ENCODE results near the gene RAB6A.

- no peak for TF ChIP-seq CTCF (IDR thresholded peaks at IDR 0.05)
- TF ChIP-seq POLR2A (IDR thresholded peaks at IDR 0.05): no peak
These were observed 109.6 kb downstream of the RAB6A start for GRCh38 chr11:73651252-73651651.
